ENCODE results near the gene DENND1A.

DENND1A gene

GRCh38 chr9:123685489-123686083 is 244.3 kb downstream of the DENND1A start:
- Histone ChIP-seq H3K9me3 (ENCODE audit: insufficient read depth, low read length) (no peaks in the 10 kb centered on the region; the same call in 1 of the 2 replicates), H3K36me3 (ENCODE audit: insufficient read depth, insufficient read length, low read length) (no peaks in the 10 kb centered on the region), H3K4me3 (ENCODE audit: insufficient read length, low read depth) (no peak overlapping the region), H3K4me1 (ENCODE audit: insufficient read depth, insufficient read length) (no peaks in the 10 kb centered on the region), H3K9ac (ENCODE audit: insufficient read length, low read depth) (no peak overlapping the region), H3K27me3 (ENCODE audit: insufficient read depth, insufficient read length) (no peaks in the 10 kb centered on the region)
- no peak for DNase-seq (ENCODE audit: low read depth, low spot score)
- TF ChIP-seq YY1 (IDR thresholded peaks at IDR 0.05; ENCODE audit: insufficient read depth, insufficient read length) = no peak
- no peak for TF ChIP-seq ZNF274 (IDR thresholded peaks at IDR 0.05; ENCODE audit: low read depth, low read length)
- TF ChIP-seq SUZ12 (IDR thresholded peaks at IDR 0.05; ENCODE audit: extremely low read depth, insufficient read depth, insufficient read length) = no peak

- no peaks in the 10 kb centered on the region; the same call in 1 of the 2 replicates for H3K9me3 ChIP-seq (ENCODE audit: insufficient read depth, low read length)
- no peak overlapping the region for H3K9ac ChIP-seq (ENCODE audit: insufficient read length, low read depth)
- DNase-seq (ENCODE audit: low read depth, low spot score) = no peak
- H3K27me3 ChIP-seq (ENCODE audit: insufficient read depth, insufficient read length) = no peaks in the 10 kb centered on the region
- no peak overlapping the region for H3K4me3 ChIP-seq (ENCODE audit: insufficient read length, low read depth)
- no peak for TF ChIP-seq SUZ12 (IDR thresholded peaks at IDR 0.05; ENCODE audit: extremely low read depth, insufficient read depth, insufficient read length)
- TF ChIP-seq YY1 (IDR thresholded peaks at IDR 0.05; ENCODE audit: insufficient read depth, insufficient read length) = no peak
- no peak for TF ChIP-seq ZNF274 (IDR thresholded peaks at IDR 0.05; ENCODE audit: low read depth, low read length)
- H3K36me3 ChIP-seq (ENCODE audit: insufficient read depth, insufficient read length, low read length) = no peaks in the 10 kb centered on the region
- H3K4me1 ChIP-seq (ENCODE audit: insufficient read depth, insufficient read length) = no peaks in the 10 kb centered on the region
Measured at GRCh38 chr9:123684393-123685149, 245.4 kb downstream of the DENND1A start.

GRCh38 chr9:123682746-123683145 is 247.2 kb downstream of the DENND1A start:
- Histone ChIP-seq H3K27me3 (ENCODE audit: insufficient read depth, insufficient read length) (no peaks in the 10 kb centered on the region), H3K4me1 (ENCODE audit: insufficient read depth, insufficient read length) (no peaks in the 10 kb centered on the region), H3K4me3 (ENCODE audit: insufficient read length, low read depth) (no peak overlapping the region), H3K9me3 (ENCODE audit: insufficient read depth, low read length) (no peaks in the 10 kb centered on the region; the same call in 1 of the 2 replicates), H3K9ac (ENCODE audit: insufficient read length, low read depth) (no peak overlapping the region), H3K36me3 (ENCODE audit: insufficient read depth, insufficient read length, low read length) (no peaks in the 10 kb centered on the region)
- TF ChIP-seq YY1 (IDR thresholded peaks at IDR 0.05; ENCODE audit: insufficient read depth, insufficient read length) = no peak
- no peak for TF ChIP-seq ZNF274 (IDR thresholded peaks at IDR 0.05; ENCODE audit: low read depth, low read length)
- no peak for TF ChIP-seq SUZ12 (IDR thresholded peaks at IDR 0.05; ENCODE audit: extremely low read depth, insufficient read depth, insufficient read length)
- DNase-seq (ENCODE audit: low read depth, low spot score) = no peak

GRCh38 chr9:123680352-123680751 is 249.6 kb downstream of the DENND1A start:
- TF ChIP-seq YY1 (IDR thresholded peaks at IDR 0.05; ENCODE audit: insufficient read depth, insufficient read length) (no peak), ZNF274 (IDR thresholded peaks at IDR 0.05; ENCODE audit: low read depth, low read length) (no peak), SUZ12 (IDR thresholded peaks at IDR 0.05; ENCODE audit: extremely low read depth, insufficient read depth, insufficient read length) (no peak)
- H3K27me3 ChIP-seq (ENCODE audit: insufficient read depth, insufficient read length) = no peaks in the 10 kb centered on the region
- H3K36me3 ChIP-seq (ENCODE audit: insufficient read depth, insufficient read length, low read length) = no peaks in the 10 kb centered on the region
- no peak for DNase-seq (ENCODE audit: low read depth, low spot score)
- H3K9ac ChIP-seq (ENCODE audit: insufficient read length, low read depth) = no peak overlapping the region
- no peaks in the 10 kb centered on the region for H3K4me1 ChIP-seq (ENCODE audit: insufficient read depth, insufficient read length)
- no peaks in the 10 kb centered on the region; the same call in 1 of the 2 replicates for H3K9me3 ChIP-seq (ENCODE audit: insufficient read depth, low read length)
- H3K4me3 ChIP-seq (ENCODE audit: insufficient read length, low read depth) = no peak overlapping the region

- Histone ChIP-seq H3K27me3 (ENCODE audit: insufficient read depth, insufficient read length) (no peaks in the 10 kb centered on the region), H3K4me1 (ENCODE audit: insufficient read depth, insufficient read length) (no peaks in the 10 kb centered on the region), H3K36me3 (ENCODE audit: insufficient read depth, insufficient read length, low read length) (no peaks in the 10 kb centered on the region), H3K9ac (ENCODE audit: insufficient read length, low read depth) (no peak overlapping the region), H3K9me3 (ENCODE audit: insufficient read depth, low read length) (no peaks in the 10 kb centered on the region; the same call in 1 of the 2 replicates), H3K4me3 (ENCODE audit: insufficient read length, low read depth) (no peak overlapping the region)
- no peak for DNase-seq (ENCODE audit: low read depth, low spot score)
- TF ChIP-seq SUZ12 (IDR thresholded peaks at IDR 0.05; ENCODE audit: extremely low read depth, insufficient read depth, insufficient read length) (no peak), ZNF274 (IDR thresholded peaks at IDR 0.05; ENCODE audit: low read depth, low read length) (no peak), YY1 (IDR thresholded peaks at IDR 0.05; ENCODE audit: insufficient read depth, insufficient read length) (no peak)
Measured at GRCh38 chr9:123679330-123679987, 250.5 kb downstream of the DENND1A start.

GRCh38 chr9:123678878-123679329 is 251.0 kb downstream of the DENND1A start:
- H3K9me3 ChIP-seq (ENCODE audit: insufficient read depth, low read length) = no peaks in the 10 kb centered on the region; the same call in 1 of the 2 replicates

More at GRCh38 chr9:123678878-123679329, 251.0 kb downstream of the DENND1A start:
- TF ChIP-seq SUZ12 (IDR thresholded peaks at IDR 0.05; ENCODE audit: extremely low read depth, insufficient read depth, insufficient read length) (no peak), YY1 (IDR thresholded peaks at IDR 0.05; ENCODE audit: insufficient read depth, insufficient read length) (no peak), ZNF274 (IDR thresholded peaks at IDR 0.05; ENCODE audit: low read depth, low read length) (no peak)
- DNase-seq (ENCODE audit: low read depth, low spot score) = no peak
- no peak overlapping the region for H3K9ac ChIP-seq (ENCODE audit: insufficient read length, low read depth)
- no peak overlapping the region for H3K4me3 ChIP-seq (ENCODE audit: insufficient read length, low read depth)
- no peaks in the 10 kb centered on the region for H3K4me1 ChIP-seq (ENCODE audit: insufficient read depth, insufficient read length)
- no peaks in the 10 kb centered on the region for H3K27me3 ChIP-seq (ENCODE audit: insufficient read depth, insufficient read length)
- H3K36me3 ChIP-seq (ENCODE audit: insufficient read depth, insufficient read length, low read length) = no peaks in the 10 kb centered on the region

All from NT2/D1 (cell line).